ENCODE measurements around the gene APOBEC3B.
A peak's percentile ranks its signal among the peaks of the same experiment; 100 is the strongest.
"Not testable (repeated sequence)": the region's sequence is repeated elsewhere in the genome, so short reads cannot be mapped to it uniquely, and the experiment has no call there.

APOBEC3B gene

GRCh38 chr22:38981992-38982927 is at the start of gene APOBEC3B:
Gene APOBEC3B (plus strand): TSS chr22:38982347. CDS start chr22:38982454, 107 bp downstream.
- peak; percentile 35 to 68 for DNase-seq

- peak; percentile 66 to 94 for DNase-seq
These were observed 47.1 kb upstream of the APOBEC3B start for GRCh38 chr22:38935023-38935422.

- DNase-seq, result no peak
These were observed 46.5 kb upstream of the APOBEC3B start for GRCh38 chr22:38935616-38936015.

DNA sequence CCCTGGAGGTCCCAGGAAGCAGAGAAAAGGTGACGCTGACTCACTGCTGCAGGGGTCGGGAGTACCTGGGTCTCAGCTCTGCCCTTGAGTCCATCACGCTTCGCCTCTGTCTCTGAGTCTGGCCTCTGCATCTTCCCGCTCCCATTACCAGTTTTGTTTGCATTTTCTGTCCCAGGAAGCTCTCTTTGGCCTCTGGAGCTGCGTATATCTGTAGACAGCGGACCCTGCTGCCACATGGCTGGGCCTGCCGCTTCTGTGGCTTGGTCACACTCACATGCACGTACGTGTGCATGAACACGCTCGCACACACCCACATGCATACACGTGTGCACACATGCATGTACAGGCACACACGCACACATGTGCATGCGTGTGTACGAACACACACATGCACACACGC is 45.6 kb upstream of the APOBEC3B start:
- DNase-seq, result no peak

GRCh38 chr22:38937036-38937435 is 45.1 kb upstream of the APOBEC3B start:
- no peak for DNase-seq

DNA sequence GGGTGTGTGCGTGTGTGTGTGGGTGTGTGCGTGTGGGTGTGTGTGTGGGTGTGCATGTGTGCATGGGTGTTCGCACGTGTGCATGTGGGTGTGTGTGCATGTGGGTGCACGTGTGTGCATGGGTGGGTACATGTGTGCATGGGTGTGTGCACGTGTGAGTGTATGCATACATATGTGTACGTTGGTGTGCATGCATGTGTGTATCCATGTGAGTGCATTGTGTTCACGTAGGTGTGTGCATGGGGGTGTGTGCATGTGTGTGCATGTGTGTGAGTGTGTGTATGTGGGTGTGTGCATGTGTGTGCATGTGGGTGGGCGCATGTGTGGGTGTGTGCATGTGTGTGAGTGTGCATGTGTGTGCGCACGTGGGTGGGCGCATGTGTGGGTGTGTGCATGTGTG is 44.6 kb upstream of the APOBEC3B start:
- DNase-seq, result no peak

DNA sequence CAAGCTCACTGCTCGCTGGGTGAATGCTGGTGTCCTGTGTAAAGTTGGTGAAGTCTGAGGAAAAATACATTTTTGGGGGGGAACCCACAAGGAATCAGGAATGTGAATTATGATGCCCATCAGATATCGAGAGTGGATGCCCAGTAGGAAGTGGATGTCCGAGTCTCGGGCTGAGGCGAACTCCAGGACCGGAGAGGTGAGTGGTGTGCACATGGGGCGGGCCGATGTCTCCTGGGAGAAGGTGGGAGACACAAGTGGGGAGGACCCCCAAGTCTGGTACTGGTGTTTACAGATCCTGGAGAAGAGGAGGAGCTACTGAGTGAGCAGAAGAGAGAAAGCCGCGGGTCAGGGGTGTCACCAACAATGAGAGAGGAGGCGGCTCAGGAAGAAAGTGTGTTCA is 43.9 kb upstream of the APOBEC3B start:
- DNase-seq, result no peak

GRCh38 chr22:38938925-38939324 is 43.2 kb upstream of the APOBEC3B start:
- DNase-seq, result no peak

DNA sequence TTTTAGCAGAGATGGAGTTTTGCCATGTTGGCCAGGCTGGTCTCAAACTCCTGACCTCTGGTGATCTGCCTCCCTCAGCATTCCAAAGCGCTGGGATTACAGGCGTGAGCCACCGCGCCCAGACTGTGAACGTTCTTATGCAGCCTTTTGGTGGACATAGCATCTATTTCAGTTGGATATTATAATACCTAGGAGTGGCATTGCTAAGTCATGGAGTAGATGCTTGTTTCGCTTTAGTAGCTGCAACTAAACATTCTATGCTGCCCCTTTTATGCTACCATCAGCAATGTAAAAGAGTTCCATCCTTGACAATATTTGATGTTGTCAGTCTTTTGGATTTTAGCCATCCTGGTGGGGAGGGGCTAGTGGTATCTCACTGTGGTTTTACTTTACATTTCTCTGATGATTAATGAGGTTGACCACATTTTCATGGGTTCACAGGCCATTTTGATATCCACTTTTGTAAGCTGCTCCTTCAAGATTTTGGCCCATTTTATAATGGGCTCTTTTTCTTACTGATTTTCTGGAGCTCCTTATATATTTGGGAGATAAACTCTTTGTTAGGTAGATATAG is 41.2 kb upstream of the APOBEC3B start:
- DNase-seq, result no peak

GRCh38 chr22:38941488-38941987 is 40.6 kb upstream of the APOBEC3B start:
- no peak for DNase-seq

DNA sequence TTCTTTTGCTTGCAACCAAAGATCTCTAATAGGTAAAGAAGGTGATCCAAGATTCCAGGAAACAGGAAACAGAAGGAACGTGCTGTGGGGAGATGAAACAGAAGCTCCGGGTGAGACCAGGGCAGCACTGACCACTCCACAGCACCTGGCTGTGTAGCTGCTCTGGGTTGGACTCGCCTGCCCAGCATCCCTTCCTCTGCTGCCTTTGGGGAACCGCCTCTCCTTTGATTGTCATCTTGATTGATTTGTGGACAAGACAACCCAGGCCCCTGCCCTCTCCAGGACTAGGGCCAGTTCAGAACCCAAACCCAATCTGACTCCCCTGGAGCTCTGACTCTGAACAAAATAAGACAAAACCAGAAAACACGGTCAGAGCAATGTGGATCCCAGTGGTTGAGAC is 39.4 kb upstream of the APOBEC3B start:
- no peak for DNase-seq

DNA sequence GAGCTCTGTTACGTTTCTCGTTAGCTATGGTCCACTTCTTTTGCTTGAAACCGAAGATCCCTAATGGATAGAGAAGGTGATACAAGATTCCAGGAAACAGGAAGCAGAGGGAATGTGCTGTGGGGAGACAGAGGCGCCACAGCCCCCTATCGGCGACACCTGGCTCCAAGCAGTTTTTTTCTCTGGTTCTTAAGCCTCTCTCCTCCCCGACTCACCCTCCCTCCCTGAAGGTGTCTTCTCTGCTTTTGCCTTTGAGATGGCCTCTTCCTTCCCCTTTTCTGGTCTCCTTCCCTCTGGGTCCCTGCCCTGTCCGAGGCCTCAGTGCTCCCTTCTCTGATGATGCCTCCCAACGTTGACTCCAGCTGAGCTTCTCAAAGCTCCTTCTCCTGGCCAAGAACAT is 38.9 kb upstream of the APOBEC3B start:
- DNase-seq, result no peak

GRCh38 chr22:38943882-38944281 is 38.3 kb upstream of the APOBEC3B start:
- no peak for DNase-seq

GRCh38 chr22:38944653-38945052 is 37.5 kb upstream of the APOBEC3B start:
- no peak for DNase-seq

- not testable (repeated sequence) for DNase-seq
These were observed 36.3 kb upstream of the APOBEC3B start for GRCh38 chr22:38945706-38946338.

- no peak for DNase-seq
These were observed 35.4 kb upstream of the APOBEC3B start for GRCh38 chr22:38946771-38947170.

DNA sequence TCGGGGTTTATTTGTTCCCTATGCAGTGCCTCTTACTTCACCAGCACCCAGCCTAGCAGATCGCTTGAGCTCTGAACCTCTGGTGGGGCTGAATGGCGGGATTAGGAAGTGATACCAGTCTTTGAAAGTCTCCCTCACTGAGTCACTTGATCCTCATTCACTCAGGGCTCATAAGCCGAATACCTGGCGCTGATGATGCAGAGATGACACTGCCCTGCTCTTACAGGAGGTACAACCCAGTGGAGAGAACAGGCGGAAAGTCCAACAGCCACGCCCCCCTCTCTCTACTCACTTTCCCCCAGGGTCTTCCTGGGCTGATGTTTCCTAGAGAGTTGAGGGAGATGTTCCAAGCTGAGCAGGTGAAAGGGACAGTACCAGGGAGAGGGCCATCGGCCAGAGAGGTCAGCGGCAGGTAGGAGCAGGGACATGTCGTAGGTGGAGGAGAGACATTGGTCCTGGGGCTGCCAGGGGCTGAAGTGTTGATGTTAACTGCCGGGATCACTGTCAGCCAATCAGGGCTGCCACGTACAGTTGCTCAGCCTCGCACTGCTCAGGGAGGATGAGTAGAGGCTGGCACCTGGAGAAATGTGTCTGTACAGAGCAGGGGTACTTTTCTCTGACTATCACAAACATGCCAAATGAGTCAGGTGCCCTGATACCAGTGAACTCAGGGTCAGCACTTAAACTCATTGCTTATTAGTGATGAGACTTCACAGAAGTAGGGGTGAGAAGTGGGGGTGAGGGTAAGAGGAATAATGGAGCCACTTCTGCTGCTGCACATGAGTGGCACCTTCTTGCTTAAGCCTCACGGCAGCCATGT is 34.6 kb upstream of the APOBEC3B start:
- no peak for DNase-seq

- DNase-seq, result no peak
These were observed 33.8 kb upstream of the APOBEC3B start for GRCh38 chr22:38948181-38948940.

DNA sequence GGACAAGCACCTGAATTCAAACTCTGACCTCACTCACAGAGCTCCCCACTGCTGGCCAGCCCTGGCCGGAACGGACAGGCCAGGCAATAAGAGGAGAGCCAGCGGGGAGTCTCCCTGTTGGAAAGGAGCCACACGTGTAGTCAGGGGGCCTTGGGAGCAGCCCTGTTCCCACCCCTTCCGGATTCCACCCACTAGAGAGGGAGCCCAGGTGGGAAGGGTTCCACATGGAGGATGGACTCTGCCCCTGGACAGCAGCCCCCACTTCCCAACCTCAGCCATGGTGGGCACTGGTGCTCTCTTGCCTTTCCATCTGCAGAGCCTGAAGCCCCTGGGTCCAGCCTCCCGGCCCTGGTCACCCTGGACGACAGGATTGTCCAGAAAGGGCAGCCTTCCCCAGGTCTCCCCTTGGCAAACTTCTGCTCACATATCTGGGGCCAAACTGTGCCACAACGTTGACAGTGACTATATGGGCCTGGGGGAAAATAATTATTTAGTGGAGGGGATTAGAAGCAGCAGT is 32.2 kb upstream of the APOBEC3B start:
- DNase-seq, result no peak

DNA sequence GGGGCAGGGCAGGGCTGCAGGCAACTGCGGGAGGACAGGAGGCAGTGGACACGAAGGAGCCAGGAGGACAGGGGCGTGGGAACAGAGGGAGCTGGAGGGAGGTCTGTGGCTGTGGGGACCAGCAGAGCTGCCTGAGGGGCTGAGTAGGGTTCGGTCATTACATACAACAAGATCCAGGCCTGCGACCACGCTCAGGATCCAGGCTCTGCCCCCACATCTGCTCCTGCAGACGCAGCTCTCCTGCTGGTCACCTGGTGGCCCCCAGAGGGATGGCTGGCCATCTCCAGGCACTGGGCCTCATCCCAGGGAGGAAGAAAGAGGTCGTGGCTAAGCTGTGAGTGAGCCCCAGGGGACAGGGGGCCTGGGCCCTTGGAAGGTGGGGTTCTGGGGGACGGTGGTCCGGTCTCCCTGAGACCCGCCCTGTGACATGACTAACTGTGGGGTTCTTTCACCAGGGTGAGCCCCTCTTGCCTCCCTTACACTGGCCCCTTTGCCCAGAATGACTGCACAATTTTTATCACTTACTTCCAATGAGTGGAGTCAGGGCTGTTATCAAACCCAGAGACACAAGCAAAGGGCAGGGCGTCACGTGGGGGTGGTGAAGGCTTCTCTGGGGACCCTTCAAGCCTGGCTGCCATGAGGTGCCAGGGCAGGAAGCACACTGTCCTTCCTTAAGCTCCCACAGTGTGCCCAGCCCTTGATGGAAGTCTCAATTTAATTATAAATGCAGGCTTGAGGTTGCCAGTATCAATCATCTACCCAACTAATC is 31.4 kb upstream of the APOBEC3B start:
- DNase-seq, result no peak

DNA sequence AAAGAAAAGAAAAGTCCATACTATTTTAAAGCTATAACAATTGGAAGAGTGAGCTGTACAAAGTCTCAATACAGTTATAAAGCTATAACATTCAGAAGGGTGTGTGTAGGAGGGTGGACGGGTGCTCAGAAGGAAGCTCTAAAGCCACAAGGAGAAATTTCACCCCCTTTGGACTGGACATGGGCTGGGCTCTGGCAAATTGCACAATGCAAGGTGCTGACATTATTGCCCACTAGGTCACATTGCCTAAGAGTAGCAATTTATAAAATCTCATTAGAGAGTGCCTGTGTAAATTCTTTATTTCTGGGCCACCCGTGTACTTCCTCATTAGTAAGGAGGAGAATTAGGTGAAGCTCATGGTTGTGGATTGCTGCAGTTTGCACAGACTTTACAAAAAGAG is 30.4 kb upstream of the APOBEC3B start:
- no peak for DNase-seq
